ENCODE results near the gene FBXL13. TPM values are rescaled to one million over a fixed set of nuclear protein-coding genes. Genes with fewer than 3 reads are reported as not detected.

FBXL13 gene
- total and polyA plus RNA-seq, 2 donors from 2014 or later = 1.5 to 4.8 TPM

DNA sequence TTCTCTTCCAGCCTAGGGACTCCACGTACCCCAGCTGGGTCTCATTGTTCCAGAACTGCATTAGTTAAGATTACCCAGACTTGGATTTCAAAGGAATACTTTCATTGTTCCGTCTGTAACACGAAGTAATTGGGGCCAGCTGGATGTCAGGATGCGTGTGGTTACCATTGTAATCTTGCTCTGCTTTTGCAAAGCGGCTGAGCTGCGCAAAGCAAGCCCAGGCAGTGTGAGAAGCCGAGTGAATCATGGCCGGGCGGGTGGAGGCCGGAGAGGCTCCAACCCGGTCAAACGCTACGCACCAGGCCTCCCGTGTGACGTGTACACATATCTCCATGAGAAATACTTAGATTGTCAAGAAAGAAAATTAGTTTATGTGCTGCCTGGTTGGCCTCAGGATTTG is 140.8 kb downstream of the FBXL13 start:
- TF ChIP-seq, protein P1, sequence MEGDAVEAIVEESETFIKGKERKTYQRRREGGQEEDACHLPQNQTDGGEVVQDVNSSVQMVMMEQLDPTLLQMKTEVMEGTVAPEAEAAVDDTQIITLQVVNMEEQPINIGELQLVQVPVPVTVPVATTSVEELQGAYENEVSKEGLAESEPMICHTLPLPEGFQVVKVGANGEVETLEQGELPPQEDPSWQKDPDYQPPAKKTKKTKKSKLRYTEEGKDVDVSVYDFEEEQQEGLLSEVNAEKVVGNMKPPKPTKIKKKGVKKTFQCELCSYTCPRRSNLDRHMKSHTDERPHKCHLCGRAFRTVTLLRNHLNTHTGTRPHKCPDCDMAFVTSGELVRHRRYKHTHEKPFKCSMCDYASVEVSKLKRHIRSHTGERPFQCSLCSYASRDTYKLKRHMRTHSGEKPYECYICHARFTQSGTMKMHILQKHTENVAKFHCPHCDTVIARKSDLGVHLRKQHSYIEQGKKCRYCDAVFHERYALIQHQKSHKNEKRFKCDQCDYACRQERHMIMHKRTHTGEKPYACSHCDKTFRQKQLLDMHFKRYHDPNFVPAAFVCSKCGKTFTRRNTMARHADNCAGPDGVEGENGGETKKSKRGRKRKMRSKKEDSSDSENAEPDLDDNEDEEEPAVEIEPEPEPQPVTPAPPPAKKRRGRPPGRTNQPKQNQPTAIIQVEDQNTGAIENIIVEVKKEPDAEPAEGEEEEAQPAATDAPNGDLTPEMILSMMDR (IDR thresholded peaks at IDR 0.05; ENCODE audit: borderline replicate concordance, extremely low read depth, insufficient read depth) = no peak
- Histone ChIP-seq H3K27ac (ENCODE audit: low read depth in 2 of 2, low read length in 2 of 2) (peak overlapping the region in 1 of 2 donors; percentile 40), H3K4me3 (ENCODE audit: low read length in 3 of 3) (no peak overlapping the region), H3K4me1 (ENCODE audit: control insufficient read depth in 2 of 3, insufficient read depth in 2 of 3, low read depth in 1 of 3, low read length in 3 of 3) (peaks cover 0 to 3% (median 2%) of the 10 kb centered on the region in 3 donors), H3K9ac (ENCODE audit: low read length in 3 of 3) (no peak overlapping the region), H3K36me3 (ENCODE audit: control insufficient read depth in 2 of 3, insufficient read depth in 3 of 3, low read length in 3 of 3) (no peaks in the 10 kb centered on the region), H3K27me3 (ENCODE audit: control insufficient read depth, insufficient read depth, low read length) (no peaks in the 10 kb centered on the region), H3K9me3 (ENCODE audit: control insufficient read depth in 2 of 3, insufficient read depth in 1 of 3, low read length in 3 of 3) (no peaks in the 10 kb centered on the region)
- FAIRE-seq (no peak), DNase-seq (peak; percentile 65 to 96 (median 81))
- intact Hi-C loops (cut with DNase I) = no loop called here

GRCh38 chr7:102931757-102932156 is 142.8 kb downstream of the FBXL13 start:
- Histone ChIP-seq H3K4me1 (ENCODE audit: control insufficient read depth in 2 of 3, insufficient read depth in 2 of 3, low read depth in 1 of 3, low read length in 3 of 3) (peaks cover 0 to 3% (median 2%) of the 10 kb centered on the region in 3 donors), H3K36me3 (ENCODE audit: control insufficient read depth in 2 of 3, insufficient read depth in 3 of 3, low read length in 3 of 3) (no peaks in the 10 kb centered on the region), H3K27ac (ENCODE audit: low read depth in 2 of 2, low read length in 2 of 2) (no peak overlapping the region), H3K9me3 (ENCODE audit: control insufficient read depth in 2 of 3, insufficient read depth in 1 of 3, low read length in 3 of 3) (no peaks in the 10 kb centered on the region), H3K27me3 (ENCODE audit: control insufficient read depth, insufficient read depth, low read length) (no peaks in the 10 kb centered on the region), H3K4me3 (ENCODE audit: low read length in 3 of 3) (no peak overlapping the region), H3K9ac (ENCODE audit: low read length in 3 of 3) (no peak overlapping the region)
- intact Hi-C loops (cut with DNase I) = no loop called here
- TF ChIP-seq, protein P1 (IDR thresholded peaks at IDR 0.05; ENCODE audit: borderline replicate concordance, extremely low read depth, insufficient read depth) = no peak
- FAIRE-seq (no peak), DNase-seq (no peak)

DNA sequence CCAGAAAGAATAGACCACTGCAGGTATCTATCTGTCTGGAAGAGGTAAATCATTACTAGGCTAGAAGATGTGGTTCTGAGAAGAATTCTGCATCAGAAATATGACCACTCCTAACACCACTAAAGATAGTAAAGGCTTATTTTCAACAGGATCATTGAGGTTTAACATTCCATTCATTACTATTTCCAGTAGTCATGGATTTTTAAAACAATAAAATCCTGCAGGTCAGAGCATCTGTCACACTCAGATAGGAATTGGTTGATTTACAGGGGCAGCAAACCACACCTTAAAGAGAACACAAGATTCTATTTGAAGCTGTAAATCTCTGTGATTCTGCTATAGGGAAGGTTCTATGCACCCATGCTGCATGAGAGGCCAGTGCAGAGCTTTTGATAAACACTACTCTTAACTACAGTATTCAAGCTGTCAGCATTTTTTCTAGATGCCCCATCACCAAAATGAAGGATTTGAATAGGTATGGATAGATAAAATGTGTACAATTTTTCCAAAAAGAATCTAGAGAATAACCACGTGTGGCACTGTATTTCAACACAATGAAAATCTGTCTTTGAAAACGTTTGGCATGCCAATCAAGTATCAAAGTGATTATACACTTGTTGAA is 147.2 kb downstream of the FBXL13 start:
- no peaks in the 10 kb centered on the region for H3K4me1 ChIP-seq (ENCODE audit: control insufficient read depth in 2 of 3, insufficient read depth in 2 of 3, low read depth in 1 of 3, low read length in 3 of 3)
- no peaks in the 10 kb centered on the region for H3K9me3 ChIP-seq (ENCODE audit: control insufficient read depth in 2 of 3, insufficient read depth in 1 of 3, low read length in 3 of 3)
- intact Hi-C loops (cut with DNase I) = no loop called here
- no peak overlapping the region for H3K27ac ChIP-seq (ENCODE audit: low read depth in 2 of 2, low read length in 2 of 2)
- H3K4me3 ChIP-seq (ENCODE audit: low read length in 3 of 3) = no peak overlapping the region
- H3K9ac ChIP-seq (ENCODE audit: low read length in 3 of 3) = no peak overlapping the region
- FAIRE-seq = no peak
- no peaks in the 10 kb centered on the region for H3K36me3 ChIP-seq (ENCODE audit: control insufficient read depth in 2 of 3, insufficient read depth in 3 of 3, low read length in 3 of 3)
- no peak for DNase-seq
- TF ChIP-seq, protein P1 (IDR thresholded peaks at IDR 0.05; ENCODE audit: borderline replicate concordance, extremely low read depth, insufficient read depth) = no peak
- no peaks in the 10 kb centered on the region for H3K27me3 ChIP-seq (ENCODE audit: control insufficient read depth, insufficient read depth, low read length)

GRCh38 chr7:102926783-102927140 is 147.8 kb downstream of the FBXL13 start:
- Histone ChIP-seq H3K27ac (ENCODE audit: low read depth in 2 of 2, low read length in 2 of 2) (no peak overlapping the region), H3K4me3 (ENCODE audit: low read length in 3 of 3) (no peak overlapping the region), H3K27me3 (ENCODE audit: control insufficient read depth, insufficient read depth, low read length) (no peaks in the 10 kb centered on the region), H3K4me1 (ENCODE audit: control insufficient read depth in 2 of 3, insufficient read depth in 2 of 3, low read depth in 1 of 3, low read length in 3 of 3) (no peaks in the 10 kb centered on the region), H3K9ac (ENCODE audit: low read length in 3 of 3) (no peak overlapping the region), H3K36me3 (ENCODE audit: control insufficient read depth in 2 of 3, insufficient read depth in 3 of 3, low read length in 3 of 3) (no peaks in the 10 kb centered on the region), H3K9me3 (ENCODE audit: control insufficient read depth in 2 of 3, insufficient read depth in 1 of 3, low read length in 3 of 3) (no peaks in the 10 kb centered on the region)
- DNase-seq (no peak), FAIRE-seq (no peak)
- TF ChIP-seq, protein P1 (IDR thresholded peaks at IDR 0.05; ENCODE audit: borderline replicate concordance, extremely low read depth, insufficient read depth) = no peak
- intact Hi-C loops (cut with DNase I) = no loop called here

Data from kidney (tissue), 14 donors.